ENCODE data around the gene WDTC1. TPM values are rescaled to one million over a fixed set of nuclear protein-coding genes. Genes with fewer than 3 reads are reported as not detected.

Gene WDTC1
- total RNA-seq, 1 experiment from 2014 or later, result 19.0 TPM

- Mint-ChIP-seq H3K27me3 (ENCODE audit: low read depth) (no peaks in the 10 kb centered on the region), H3K4me1 (peaks cover 3 to 5% of the 10 kb centered on the region in 2 experiments; a peak in 3 of 4 replicates), H3K36me3 (ENCODE audit: insufficient read depth in 1 of 3, low read depth in 3 of 3) (peaks cover 25 to 58% (median 51%) of the 10 kb centered on the region in 3 experiments; a peak in 6 of 7 replicates), H3K9me3 (no peaks in the 10 kb centered on the region), H3K4me3 (no peak overlapping the region), H3K27ac (no peak overlapping the region; a peak in 1 of 7 replicates)
- H2BK5ac ChIP-seq (ENCODE audit: insufficient read length, low read length), result no peak overlapping the region
- H3K9me3 ChIP-seq (ENCODE audit: control insufficient read depth, low read depth, low read length), result no peaks in the 10 kb centered on the region
- H2BK12ac ChIP-seq (ENCODE audit: insufficient read length, low read depth, low read length), result no peak overlapping the region
- H3K4me2 ChIP-seq (ENCODE audit: insufficient read depth, insufficient read length, low read length), result no peak overlapping the region
- no peak overlapping the region for H3K18ac ChIP-seq (ENCODE audit: insufficient read length, low read depth, low read length)
- H2BK20ac ChIP-seq (ENCODE audit: low read depth, low read length, poor library complexity, severe bottlenecking), result no peak overlapping the region
- no peak for TF ChIP-seq CTCF (conservative IDR thresholded peaks at IDR 0.05)
- no peaks in the 10 kb centered on the region for H3K79me1 ChIP-seq (ENCODE audit: insufficient read depth, low read depth, low read length, poor library complexity, severe bottlenecking)
- no peak overlapping the region for H3K27ac ChIP-seq (ENCODE audit: insufficient read length, low read depth, low read length)
- no peak overlapping the region for H3K23ac ChIP-seq (ENCODE audit: insufficient read length, low read depth, low read length)
- no peaks in the 10 kb centered on the region for H3K4me1 ChIP-seq (ENCODE audit: insufficient read depth, low read length)
- H3T11ph ChIP-seq (ENCODE audit: low read length), result no peak overlapping the region
- no peak for DNase-seq
- H3K79me2 ChIP-seq (ENCODE audit: insufficient read depth, low read length), result no peaks in the 10 kb centered on the region
- no peak overlapping the region for H3K9ac ChIP-seq (ENCODE audit: extremely low read depth, insufficient read length, low read length)
- H2AK5ac ChIP-seq (ENCODE audit: insufficient read length, low read length), result no peak overlapping the region
- H4K91ac ChIP-seq (ENCODE audit: insufficient read length, low read depth, low read length), result no peak overlapping the region
- H3K14ac ChIP-seq (ENCODE audit: insufficient read depth, low read length), result no peak overlapping the region
- no peaks in the 10 kb centered on the region for H4K20me1 ChIP-seq (ENCODE audit: control insufficient read depth, insufficient read depth, insufficient read length)
- no peak overlapping the region for H4K5ac ChIP-seq (ENCODE audit: insufficient read length, low read depth, low read length)
- H2BK120ac ChIP-seq (ENCODE audit: low read depth, low read length, poor library complexity, severe bottlenecking), result no peak overlapping the region
- no peak overlapping the region for H3K4ac ChIP-seq (ENCODE audit: low read depth, low read length)
- H3K23me2 ChIP-seq (ENCODE audit: insufficient read length, low read depth, low read length, poor library complexity, severe bottlenecking), result no peaks in the 10 kb centered on the region
- H2BK15ac ChIP-seq (ENCODE audit: low read depth, low read length), result no peak overlapping the region
- no CpG with 5 or more reads among the region's 17 CpGs for WGBS (ENCODE audit: extremely low coverage, insufficient read length, low lambda C conversion rate)
- H3K27me3 ChIP-seq (ENCODE audit: insufficient read depth, low read length), result no peaks in the 10 kb centered on the region
- H3K56ac ChIP-seq (ENCODE audit: insufficient read length, low read depth, low read length), result no peak overlapping the region
- no peak overlapping the region for H2AFZ ChIP-seq (ENCODE audit: low read length)
- H4K8ac ChIP-seq (replicated peaks; ENCODE audit: insufficient read length, low read depth, low read length), result no peak overlapping the region
These were observed 99.4 kb downstream of the WDTC1 start for GRCh38 chr1:27333717-27334279.
